GM19452 (cell line): ENCODE measurements around the gene DDHD1.

Experiments used
- ATAC-seq: cut with Tn5 transposase; IDR thresholded peaks from one replicate; pipeline ENCODE4 v1.9.1; 2021; ENCODE audit not compliant: unreplicated experiment

Gene DDHD1

GRCh38 chr14:53001787-53002378, 151.2 kb downstream of the DDHD1 start:
- no peak for ATAC-seq

- ATAC-seq = no peak
These were observed 154.6 kb downstream of the DDHD1 start for GRCh38 chr14:52998376-52999015.

DNA sequence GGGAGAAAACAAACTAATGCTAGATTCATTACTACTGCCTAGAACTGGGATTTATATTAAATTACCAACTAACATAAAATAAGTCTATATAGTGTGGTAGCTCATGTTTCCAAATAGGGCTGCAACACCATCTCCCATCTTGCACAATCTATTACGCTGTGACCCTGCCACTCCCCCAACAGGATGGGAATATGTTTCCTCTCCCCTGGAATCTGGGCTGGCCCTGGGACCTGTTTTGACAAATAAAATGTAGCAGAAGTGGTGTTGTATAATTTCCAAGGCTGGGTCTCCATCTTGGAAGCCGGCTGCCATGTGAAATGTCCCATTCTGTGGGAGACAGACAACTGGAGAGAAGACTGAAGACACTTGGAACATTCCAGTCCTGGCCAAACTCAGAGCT, 156.6 kb downstream of the DDHD1 start:
- ATAC-seq = no peak

GRCh38 chr14:52995998-52996397, 157.1 kb downstream of the DDHD1 start:
- no peak for ATAC-seq

DNA sequence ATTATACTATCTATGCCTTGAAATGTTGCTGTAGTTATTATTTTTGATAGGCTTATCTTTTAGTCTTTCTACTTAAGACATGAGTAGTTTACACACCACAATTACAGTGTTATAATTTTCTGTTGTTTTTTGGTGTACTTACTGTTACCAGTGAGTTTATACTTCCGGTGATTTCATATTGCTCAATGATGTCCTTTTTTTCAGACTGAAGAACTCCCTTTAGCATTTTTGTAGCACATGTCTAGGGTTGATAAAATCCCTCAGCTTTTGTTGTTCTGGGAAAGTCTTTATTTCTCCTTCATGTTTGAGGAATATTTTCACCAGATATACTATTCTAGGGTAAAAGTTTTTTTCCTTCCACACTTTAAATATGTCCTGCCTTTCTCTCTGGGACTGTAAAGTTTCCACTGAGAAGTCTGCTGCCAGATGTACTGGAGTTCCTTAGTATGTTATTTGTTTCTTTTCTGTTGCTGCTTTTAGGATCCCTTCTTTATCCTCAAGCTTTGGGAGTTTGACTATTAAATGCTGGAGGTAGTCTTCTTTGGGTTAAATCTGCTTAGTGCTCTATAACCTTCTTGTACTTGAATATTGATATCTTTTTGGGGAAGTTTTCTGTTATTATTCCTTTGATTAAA, 160.8 kb downstream of the DDHD1 start:
- ATAC-seq = no peak

DNA sequence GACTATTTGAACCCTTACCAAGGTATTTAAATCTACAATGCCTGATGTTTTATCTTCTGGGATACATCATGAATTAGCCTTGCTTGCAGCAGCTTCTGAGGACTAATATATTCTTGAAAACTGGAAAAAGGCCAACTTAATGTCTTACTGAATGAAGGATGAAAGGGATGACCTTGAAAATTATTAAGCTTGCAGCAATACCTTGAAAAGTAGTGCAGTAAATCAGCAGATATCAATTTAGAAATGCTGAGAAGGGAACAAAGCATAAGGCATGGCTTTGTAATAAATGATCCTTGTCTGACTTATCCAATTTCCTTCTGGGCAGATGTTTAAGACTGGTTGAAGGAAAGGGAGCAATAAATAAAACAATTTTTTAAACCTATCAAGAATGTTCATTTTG, 165.0 kb downstream of the DDHD1 start:
- no peak for ATAC-seq

GRCh38 chr14:52987514-52987913, 165.6 kb downstream of the DDHD1 start:
- no peak for ATAC-seq

GRCh38 chr14:52987042-52987441, 166.1 kb downstream of the DDHD1 start:
- no peak for ATAC-seq
